NCI-H1092 (cell line): Measurements from ENCODE around the gene FAS.

Experiments
- DNase-seq: peaks from one replicate; lab custom pipeline; 2025; lab: John Stamatoyannopoulos, UW

Gene FAS

DNA sequence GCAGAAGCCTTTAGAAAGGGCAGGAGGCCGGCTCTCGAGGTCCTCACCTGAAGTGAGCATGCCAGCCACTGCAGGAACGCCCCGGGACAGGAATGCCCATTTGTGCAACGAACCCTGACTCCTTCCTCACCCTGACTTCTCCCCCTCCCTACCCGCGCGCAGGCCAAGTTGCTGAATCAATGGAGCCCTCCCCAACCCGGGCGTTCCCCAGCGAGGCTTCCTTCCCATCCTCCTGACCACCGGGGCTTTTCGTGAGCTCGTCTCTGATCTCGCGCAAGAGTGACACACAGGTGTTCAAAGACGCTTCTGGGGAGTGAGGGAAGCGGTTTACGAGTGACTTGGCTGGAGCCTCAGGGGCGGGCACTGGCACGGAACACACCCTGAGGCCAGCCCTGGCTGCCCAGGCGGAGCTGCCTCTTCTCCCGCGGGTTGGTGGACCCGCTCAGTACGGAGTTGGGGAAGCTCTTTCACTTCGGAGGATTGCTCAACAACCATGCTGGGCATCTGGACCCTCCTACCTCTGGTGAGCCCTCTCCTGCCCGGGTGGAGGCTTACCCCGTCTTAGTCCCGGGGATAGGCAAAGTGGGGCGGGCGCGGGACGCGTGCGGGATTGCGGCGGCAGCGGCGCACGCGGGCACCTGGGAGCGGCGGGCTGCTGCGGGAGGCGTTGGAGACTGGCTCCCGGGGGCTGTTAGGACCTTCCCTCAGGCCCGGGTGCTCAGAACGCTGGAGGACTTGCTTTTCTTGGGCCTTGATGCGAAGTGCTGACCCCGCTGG, at the start of gene FAS:
TSS of gene FAS (plus strand) at position 415 of the 777 bp plus-strand sequence. CDS start at position 494, 79 bp downstream.
- no peak for DNase-seq

DNA sequence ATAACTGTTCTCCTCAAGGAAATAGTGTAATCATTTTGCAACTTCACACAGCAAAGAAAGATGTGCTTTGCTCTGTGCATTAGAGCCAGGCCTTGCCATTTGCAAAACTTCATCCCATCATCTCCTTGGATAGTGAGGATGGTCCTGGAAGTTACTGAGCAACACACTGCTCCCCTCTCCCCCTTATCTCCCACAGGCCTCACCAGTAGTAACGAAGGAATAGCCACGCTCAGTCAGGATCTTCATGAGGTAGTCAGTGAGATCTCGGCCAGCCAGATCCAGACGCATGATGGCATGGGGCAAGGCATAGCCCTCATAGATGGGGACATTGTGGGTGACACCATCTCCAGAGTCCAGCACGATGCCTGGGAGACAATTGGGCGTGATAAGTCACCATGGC, 49.6 kb upstream of the FAS start:
- no peak for DNase-seq

DNA sequence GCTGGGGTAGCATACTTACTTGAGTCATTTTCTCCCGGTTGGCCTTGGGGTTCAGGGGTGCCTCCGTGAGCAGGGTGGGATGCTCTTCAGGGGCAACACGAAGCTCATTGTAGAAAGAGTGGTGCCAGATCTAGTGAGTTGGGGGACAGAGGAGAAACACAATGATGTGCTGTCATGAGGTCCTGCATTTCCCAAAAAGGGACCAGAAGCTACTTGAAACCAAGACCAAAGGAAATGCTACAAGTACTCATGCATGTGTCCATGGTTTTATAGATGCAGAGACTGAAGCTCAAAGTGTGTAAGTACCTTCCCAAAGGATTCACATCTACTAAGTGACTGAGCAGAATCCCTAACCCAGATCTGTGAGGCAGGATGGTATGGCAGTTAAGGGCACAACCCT, 46.8 kb upstream of the FAS start:
- no peak for DNase-seq

DNA sequence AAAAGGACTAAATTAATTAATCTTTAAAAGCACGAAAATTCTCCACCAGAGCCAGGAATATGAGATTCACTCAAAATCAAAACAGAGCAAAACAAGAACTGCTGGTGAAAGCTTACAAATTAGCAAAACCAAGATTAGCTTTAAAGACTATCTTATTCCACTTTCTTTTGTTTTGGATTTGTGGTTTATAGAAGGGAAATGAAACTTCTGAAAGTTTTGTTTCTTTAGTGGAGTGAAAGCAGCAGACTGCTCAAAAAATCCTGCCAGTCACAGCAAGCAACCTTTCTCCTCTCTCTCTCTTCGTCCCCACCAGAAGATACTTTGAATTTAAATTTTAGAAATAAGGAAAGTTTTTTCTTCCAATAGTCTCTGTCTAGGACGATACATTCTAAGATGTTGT, 45.8 kb upstream of the FAS start:
- no peak for DNase-seq

- no peak for DNase-seq
Observed at GRCh38 chr10:88946200-88946599, 44.4 kb upstream of the FAS start.

GRCh38 chr10:88946965-88947590, 43.5 kb upstream of the FAS start:
- DNase-seq = no peak

DNA sequence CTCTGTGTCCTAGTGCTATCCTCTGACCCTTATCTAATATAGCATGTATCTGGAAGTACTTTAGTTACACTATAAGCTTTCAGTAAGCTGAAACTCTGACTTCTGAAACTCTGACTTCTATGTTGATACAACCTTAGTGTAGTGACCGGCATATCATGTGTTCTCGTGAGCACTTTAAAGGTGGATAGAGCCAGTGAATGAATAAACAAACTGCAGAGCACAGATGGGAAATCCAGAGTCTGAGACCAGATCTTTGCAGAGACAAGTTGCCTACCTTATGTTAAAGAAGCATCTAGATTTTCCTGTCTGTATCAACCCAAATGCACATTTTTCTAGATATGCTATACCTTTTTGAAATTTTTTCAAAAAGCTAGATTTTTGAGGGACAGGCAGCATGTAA, 41.5 kb upstream of the FAS start:
- DNase-seq = no peak

DNA sequence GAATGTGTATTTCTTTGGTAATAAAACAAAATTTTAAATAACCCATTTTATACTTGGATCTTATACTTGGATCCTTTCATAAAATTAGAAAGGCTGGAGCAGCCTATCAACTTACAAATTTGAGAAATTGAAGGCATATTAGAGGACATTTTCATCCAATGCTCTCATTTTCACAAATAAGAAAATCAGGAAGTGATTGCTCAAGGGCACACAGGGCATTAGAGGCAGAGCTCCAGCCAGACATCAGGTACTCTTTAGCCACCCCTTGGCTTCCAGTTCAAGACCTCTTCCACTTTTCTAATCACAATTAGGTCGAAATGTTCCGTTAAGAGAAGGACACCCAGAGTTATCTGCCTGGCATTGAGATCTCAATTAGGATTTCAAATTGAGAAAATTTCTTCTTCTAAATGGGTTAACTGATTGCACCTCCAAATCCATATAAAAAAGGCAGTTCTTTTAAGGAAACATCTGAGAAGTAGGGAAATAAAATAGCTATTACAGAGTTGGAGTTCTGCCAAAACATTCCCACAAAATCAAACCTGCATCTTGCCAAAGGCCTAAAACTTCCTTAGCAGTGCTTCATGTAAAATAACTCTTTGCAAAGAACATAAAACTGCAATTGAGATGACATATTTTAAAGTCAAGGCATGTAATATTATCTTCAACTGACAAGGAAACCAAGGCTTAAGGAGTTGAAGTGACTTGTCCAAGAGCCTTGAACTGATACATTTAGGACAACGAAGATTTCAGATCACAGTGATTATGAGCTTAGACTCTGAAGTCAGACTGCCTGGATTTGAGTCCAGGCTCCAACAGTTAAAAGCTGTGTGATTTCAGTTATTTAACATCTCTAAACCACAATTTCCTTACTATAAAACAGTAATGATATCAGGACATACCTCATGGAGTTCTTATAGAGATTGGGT, 40.4 kb upstream of the FAS start:
- no peak for DNase-seq

GRCh38 chr10:88952647-88953111, 37.9 kb upstream of the FAS start, which contains the start of gene ACTA2:
Gene ACTA2, minus strand, starts transcription at chr10:88952773. Its CDS starts 3,843 bp downstream, at chr10:88948930.
- DNase-seq = no peak

DNA sequence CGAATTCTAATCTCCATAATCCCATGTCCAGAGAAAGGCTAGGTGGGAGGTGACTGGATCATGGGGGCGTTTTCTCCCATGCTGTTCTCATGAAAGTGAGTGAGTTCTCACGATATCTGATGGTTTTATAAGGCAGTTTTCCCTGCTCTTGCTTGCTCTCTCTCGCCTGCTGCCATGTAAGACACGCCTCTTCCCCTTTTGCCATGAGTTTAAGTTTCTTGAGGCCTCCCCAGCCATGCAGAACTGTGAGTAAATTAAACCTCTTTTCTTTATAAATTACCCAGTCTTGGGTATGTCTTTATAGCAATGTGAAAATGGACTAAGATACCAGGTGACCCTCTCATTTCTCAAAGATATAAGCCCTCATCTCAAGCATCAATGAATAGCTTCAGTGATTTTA, 36.9 kb upstream of the FAS start:
- DNase-seq = no peak

DNA sequence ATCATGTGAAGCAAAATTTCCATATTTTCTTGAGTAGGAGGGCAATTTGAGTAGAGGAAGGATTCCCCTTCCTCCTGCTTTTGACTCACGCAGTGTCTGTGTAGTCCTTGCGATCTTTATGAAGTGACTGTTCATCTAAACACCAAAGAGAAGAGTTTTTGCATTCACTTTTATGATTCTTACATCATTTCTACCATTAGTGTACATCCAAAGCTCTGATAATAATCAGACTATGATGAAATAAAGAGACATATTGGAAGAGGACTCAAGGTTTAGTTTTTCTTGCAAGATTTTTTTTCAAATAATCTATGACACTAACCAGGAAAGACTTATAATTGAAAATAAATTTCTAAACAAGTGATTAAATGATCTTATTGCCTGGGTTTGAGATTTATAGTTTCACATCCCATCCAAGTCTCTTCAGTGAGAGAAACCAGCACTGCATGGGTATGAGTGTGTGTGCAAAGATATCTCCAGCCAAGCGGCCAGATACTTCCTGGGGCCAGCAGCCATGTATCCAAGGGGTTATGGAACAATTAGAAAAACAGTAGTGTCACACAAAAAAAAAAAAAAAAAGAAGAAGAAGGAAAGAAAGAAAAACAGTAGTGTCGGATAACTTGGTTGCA, 36.0 kb upstream of the FAS start:
- DNase-seq = no peak

DNA sequence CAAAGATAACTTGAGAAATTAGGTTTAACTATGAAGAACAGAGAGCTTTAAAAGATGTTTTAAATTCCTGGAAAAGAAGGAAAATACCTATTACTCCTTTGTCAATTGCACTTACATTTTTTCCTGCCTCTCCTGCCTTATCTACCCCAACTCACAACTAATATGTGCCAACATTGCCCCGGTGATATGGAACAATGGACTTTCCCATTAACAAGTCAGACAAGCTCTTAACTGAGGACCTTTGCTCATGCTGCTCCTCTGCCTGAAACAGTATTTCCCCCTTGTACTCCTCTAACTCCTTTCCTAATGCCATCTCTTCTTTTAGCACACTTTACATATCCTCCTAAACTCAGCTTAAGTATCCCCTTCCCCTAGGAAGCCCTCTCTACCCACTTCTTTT, 33.2 kb upstream of the FAS start:
- DNase-seq = no peak

DNA sequence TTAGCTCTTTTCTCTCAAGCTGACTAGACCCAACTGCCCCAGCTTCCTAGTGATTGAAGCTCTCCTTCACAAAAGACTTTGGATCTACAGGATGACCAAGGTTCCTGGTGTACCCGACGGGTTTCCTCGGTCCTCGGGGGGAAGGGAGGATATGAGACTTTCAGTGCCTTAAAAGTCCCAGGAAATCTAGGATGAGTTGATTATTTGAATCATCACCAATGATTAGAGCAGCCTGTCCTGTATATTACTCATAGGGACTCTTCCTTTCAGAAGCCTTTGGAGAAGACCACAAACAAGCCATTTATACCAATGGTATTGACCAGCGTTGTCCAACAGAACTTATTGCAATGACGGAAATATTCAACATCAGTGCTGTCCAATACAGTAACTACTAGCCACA, 31.9 kb upstream of the FAS start:
- no peak for DNase-seq

GRCh38 chr10:88960802-88961201, 29.8 kb upstream of the FAS start:
- DNase-seq = no peak

DNA sequence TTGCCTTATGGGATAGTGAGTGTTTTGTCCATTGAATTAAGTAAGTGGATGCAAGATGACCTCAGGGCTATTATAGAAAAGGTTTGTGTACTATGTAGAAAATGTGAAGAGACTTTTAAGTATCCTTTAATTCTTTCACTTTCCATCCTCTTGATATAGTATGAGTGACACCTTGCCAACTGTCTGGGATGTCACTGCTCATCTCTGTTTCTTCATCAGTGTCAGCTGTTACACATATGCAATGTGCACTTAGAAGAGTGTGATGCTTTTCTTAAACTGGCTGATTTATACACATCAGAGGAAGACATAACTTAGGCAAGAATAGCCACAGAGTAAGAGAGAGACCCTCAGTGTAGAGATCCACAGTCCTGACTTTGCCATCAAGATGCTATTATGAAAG, 29.3 kb upstream of the FAS start:
- no peak for DNase-seq

DNA sequence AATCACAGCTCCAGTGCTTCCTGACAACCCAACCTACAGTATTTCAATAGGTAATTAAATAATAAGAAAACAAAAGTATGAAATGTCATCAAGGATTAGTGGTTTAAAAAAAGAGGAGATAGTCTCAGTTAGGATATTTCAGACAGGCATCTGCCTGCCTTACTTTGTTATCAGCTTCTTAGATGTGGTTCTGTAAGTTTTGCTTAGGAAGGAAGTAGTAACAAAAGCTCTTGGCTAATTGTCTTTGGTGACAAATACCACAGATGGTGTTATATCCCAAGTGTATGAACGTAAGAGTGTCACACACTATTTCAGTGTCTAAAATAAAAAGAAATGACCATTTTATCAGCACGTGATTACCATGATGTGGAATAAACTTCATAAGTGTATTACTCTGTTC, 28.3 kb upstream of the FAS start:
- DNase-seq = no peak

DNA sequence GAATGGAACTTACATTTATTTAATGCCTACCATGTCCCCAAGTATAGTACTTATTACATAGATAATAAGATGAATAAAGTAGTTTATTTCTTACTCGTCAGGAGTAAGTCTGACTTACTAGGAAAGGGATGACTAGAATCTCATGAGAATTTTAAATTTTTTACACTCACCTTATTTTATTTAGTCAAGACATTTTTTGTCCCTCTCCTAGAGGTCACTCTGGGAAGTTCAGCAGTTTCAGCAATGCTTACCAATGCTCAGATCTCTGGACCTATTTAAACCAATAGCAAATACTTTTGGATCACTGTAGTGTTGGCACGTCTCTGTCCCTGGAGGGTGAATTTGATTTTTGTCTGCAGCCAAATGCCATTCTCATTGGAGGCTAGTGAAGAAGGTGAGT, 27.3 kb upstream of the FAS start:
- no peak for DNase-seq

DNA sequence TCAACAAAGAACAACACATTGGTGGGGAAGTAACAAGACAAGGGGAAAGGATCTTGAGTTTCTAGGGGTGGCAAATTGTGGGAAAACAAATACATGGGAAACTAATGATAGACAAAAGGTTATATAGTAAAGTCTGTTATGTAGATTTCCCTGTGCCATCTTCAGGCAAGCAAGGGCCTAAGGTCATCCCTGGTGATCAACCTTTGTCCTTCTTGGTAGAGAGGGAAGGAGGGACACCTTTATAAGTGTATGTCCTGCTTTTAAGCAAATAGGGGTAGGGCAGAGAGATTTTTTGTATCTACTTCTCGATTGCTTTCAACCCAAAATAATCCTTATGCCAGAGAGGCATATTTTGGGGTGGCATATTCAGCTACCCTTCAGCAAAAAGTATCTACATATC, 26.2 kb upstream of the FAS start:
- no peak for DNase-seq

- no peak for DNase-seq
Observed at GRCh38 chr10:88964869-88965415, 25.7 kb upstream of the FAS start.

DNA sequence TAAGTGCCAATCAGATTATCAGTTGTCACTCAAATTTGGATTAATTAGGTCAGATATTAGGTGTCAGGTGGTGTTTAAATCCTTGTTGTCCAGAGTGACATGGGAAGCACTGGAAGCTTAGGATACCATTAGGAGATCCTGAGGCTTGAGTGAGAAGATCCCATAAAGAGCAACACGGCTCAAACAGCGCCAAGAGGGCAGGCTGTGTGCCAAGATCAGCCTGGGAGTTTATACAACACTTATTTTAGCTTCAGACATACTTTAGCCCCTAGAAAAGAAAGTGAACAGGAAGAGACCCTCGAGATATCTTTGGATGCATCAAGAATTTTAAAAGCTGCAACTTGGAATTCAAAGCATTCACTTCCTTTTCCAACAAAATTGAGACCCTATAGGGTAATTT, 23.8 kb upstream of the FAS start:
- no peak for DNase-seq

DNA sequence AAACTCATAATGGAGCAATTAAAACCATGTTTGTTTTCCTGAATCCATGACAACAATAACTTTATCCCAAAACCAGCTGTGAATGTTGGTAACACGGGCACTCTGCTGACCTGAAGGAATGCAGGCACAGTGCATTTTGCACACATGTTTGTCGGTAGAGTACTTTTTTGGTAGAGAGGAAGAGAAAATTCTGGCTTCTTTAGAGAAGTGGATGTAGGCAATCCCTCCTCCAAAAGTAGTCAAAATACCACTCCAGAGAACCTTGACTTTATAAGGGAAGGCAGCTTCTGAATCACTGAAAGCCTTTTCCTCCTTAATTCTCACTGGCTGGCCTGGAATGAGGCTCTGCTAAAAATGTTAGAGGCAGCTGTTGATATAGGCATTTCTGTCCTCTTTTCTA, 22.2 kb upstream of the FAS start:
- no peak for DNase-seq
